Measurements from ENCODE around the gene RDH13.
A peak's percentile ranks its signal among the peaks of the same experiment; 100 is the strongest.
"Not testable (repeated sequence)": the region's sequence is repeated elsewhere in the genome, so short reads cannot be mapped to it uniquely, and the experiment has no call there.

The RDH13 gene

GRCh38 chr19:55077106-55077505 lies 14.2 kb upstream of the RDH13 start:
- DNase-seq (ENCODE audit: low read depth), result peak; percentile 57

GRCh38 chr19:55076321-55076720 lies 13.4 kb upstream of the RDH13 start:
- DNase-seq (ENCODE audit: low read depth), result no peak

GRCh38 chr19:55075371-55075998 lies 12.5 kb upstream of the RDH13 start, which contains the start of gene EPS8L1:
Gene EPS8L1 (plus strand): TSS chr19:55075869. CDS start chr19:55076445, 576 bp downstream.
- no peak for DNase-seq (ENCODE audit: low read depth)

- DNase-seq (ENCODE audit: low read depth), result no peak
Observed at GRCh38 chr19:55071913-55072312, 9.0 kb upstream of the RDH13 start.

- peak; percentile 81 for DNase-seq (ENCODE audit: low read depth)
Observed at GRCh38 chr19:55071129-55071502, 8.2 kb upstream of the RDH13 start.

- DNase-seq (ENCODE audit: low read depth), result no peak
Observed at GRCh38 chr19:55070466-55071128, 7.6 kb upstream of the RDH13 start.

GRCh38 chr19:55069865-55070197 lies 6.9 kb upstream of the RDH13 start:
- no peak for DNase-seq (ENCODE audit: low read depth)

- peak; percentile 14 for DNase-seq (ENCODE audit: low read depth)
Observed at GRCh38 chr19:55068950-55069864, 6.3 kb upstream of the RDH13 start.

- DNase-seq (ENCODE audit: low read depth), result no peak
Observed at GRCh38 chr19:55067869-55068268, 4.9 kb upstream of the RDH13 start.

- DNase-seq (ENCODE audit: low read depth), result peak; percentile 11
Observed at GRCh38 chr19:55066107-55066709, 3.3 kb upstream of the RDH13 start.

GRCh38 chr19:55065516-55065915 lies 2.6 kb upstream of the RDH13 start:
- not testable (repeated sequence) for DNase-seq (ENCODE audit: low read depth)

- no peak for DNase-seq (ENCODE audit: low read depth)
Observed at GRCh38 chr19:55063492-55063843, 520 bp upstream of the RDH13 start.

GRCh38 chr19:55060287-55060686 lies 2.7 kb downstream of the RDH13 start:
- DNase-seq (ENCODE audit: low read depth), result peak; percentile 47

GRCh38 chr19:55058781-55059610 lies 4.0 kb downstream of the RDH13 start:
- DNase-seq (ENCODE audit: low read depth), result no peak

- DNase-seq (ENCODE audit: low read depth), result no peak
Observed at GRCh38 chr19:55056827-55057226, 6.1 kb downstream of the RDH13 start.

GRCh38 chr19:55053735-55054134 lies 9.2 kb downstream of the RDH13 start:
- DNase-seq (ENCODE audit: low read depth), result no peak

- no peak for DNase-seq (ENCODE audit: low read depth)
Observed at GRCh38 chr19:55050749-55051532, 12.0 kb downstream of the RDH13 start.

- no peak for DNase-seq (ENCODE audit: low read depth)
Observed at GRCh38 chr19:55048446-55048845, 14.5 kb downstream of the RDH13 start.

- no peak for DNase-seq (ENCODE audit: low read depth)
Observed at GRCh38 chr19:55047951-55048350, 15.0 kb downstream of the RDH13 start.

- DNase-seq (ENCODE audit: low read depth), result no peak
Observed at GRCh38 chr19:55046975-55047622, 15.8 kb downstream of the RDH13 start.
